Measurements from ENCODE around the gene SMPD2.

Gene SMPD2

GRCh38 chr6:109486068-109486467 lies 45.5 kb downstream of the SMPD2 start:
- no peak for DNase-seq

DNA sequence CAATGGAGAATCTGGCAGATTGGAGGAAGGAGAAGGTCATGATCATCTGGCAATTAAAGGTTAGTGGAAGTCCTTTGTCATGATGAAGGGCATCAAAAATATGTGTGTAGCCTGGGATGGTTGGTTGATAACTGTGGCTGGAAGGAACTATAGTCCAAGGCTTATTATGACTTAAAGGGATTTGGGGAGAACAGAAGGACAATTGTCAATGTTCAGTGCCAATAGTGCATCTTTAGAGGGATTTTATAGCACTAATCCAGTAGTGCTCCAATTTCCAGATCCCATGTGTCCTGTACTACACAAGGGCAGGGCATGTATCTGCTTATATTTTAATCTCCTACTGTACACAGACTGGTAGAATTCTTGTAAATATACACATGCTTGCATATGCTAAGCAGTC lies 47.5 kb downstream of the SMPD2 start:
- DNase-seq, result no peak

- DNase-seq, result no peak
Measured at GRCh38 chr6:109490713-109491112, 50.2 kb downstream of the SMPD2 start.

GRCh38 chr6:109491207-109491938 lies 50.8 kb downstream of the SMPD2 start:
- no peak for DNase-seq

Data from T-helper 9 cell (primary cell).